Endothelial cell of umbilical vein (primary cell): ENCODE measurements around the gene AURKB. TPM values are rescaled to one million over a fixed set of nuclear protein-coding genes. Genes with fewer than 3 reads are reported as not detected.

Source experiments
- BruUV-seq: library from RNA; stranded (reverse); fragments of 400-500 nt; replicated peaks from 2 replicates; lab custom pipeline; 2021; lab: Mats Ljungman, UMichigan
- CTCF ChIA-PET: fragments of 300-600, 350-600 bp; sonication (Branson Sonifier 250); formaldehyde crosslinking; loops from one replicate; lab custom pipeline; 2021; ENCODE audit warnings: antibody characterized with exemption, inconsistent platforms; lab: Charles Lee
- POLR2A ChIA-PET: fragments of 300-600, 350-600 bp; sonication (Branson Sonifier 250); formaldehyde crosslinking; loops from one replicate; lab custom pipeline; 2021; ENCODE audit warnings: antibody characterized with exemption, inconsistent platforms; lab: Charles Lee
- DNase-seq: peaks from one replicate; pipeline ENCODE4 v3.0.0-alpha.2; 2011; ENCODE audit warnings: low read depth, low spot score
- FAIRE-seq: peaks from 2 replicates; lab custom pipeline; 2011; peaks lifted over from hg19 to GRCh38; lab: Jason Lieb, UNC
- H2AFZ ChIP-seq: 2 replicates; pipeline ENCODE4 v1.6.0; 2012; ENCODE audit warnings: low read depth, low read length, control low read depth, inconsistent platforms
- H3K27ac ChIP-seq: 2 replicates; pipeline ENCODE4 v1.5.1; 2011; ENCODE audit warnings: low read depth, mild to moderate bottlenecking, control low read depth, low read length, moderate library complexity; ENCODE audit not compliant: insufficient read depth
- H3K27me3 ChIP-seq, 2 experiments: 2 replicates each; pipeline versions ENCODE4 v1.6.0 to v1.6.1; 2011; ENCODE audit warnings: low read length in 2 of 2, mixed read lengths in 1 of 2; ENCODE audit not compliant: control insufficient read depth in 2 of 2, insufficient read depth in 2 of 2
- H3K36me3 ChIP-seq, 2 experiments: 2 replicates in 1 of 2; 3 replicates in 1 of 2; pipeline ENCODE4 v1.5.1; 2011; ENCODE audit warnings: low read length in 2 of 2, mild to moderate bottlenecking in 1 of 2, moderate library complexity in 1 of 2; ENCODE audit not compliant: control insufficient read depth in 2 of 2, insufficient read depth in 2 of 2; ENCODE audit errors: extremely low read depth in 1 of 2
- H3K4me1 ChIP-seq: 3 replicates; pipeline ENCODE4 v1.5.1; 2011; ENCODE audit warnings: mild to moderate bottlenecking, low read length; ENCODE audit not compliant: control insufficient read depth, insufficient read depth; ENCODE audit errors: extremely low read depth
- H3K4me2 ChIP-seq: 2 replicates; pipeline ENCODE4 v1.6.1; 2011; ENCODE audit warnings: low read length, control low read depth, mixed read lengths; ENCODE audit not compliant: insufficient read depth
- H3K4me3 ChIP-seq, 3 experiments: fragments of 200-600 bp in 1 of 3; sonication (generic), shearing (Covaris generic) in 1 of 3; replicated peaks in 1 of 3; 2 replicates each; pipeline ENCODE4 v1.5.1; 2011 to 2016; ENCODE audit warnings: control low read depth in 3 of 3, low read length in 3 of 3, mild to moderate bottlenecking in 2 of 3, inconsistent platforms in 1 of 3, low read depth in 1 of 3, moderate library complexity in 1 of 3; ENCODE audit not compliant: insufficient read depth in 1 of 3
- H3K79me2 ChIP-seq: 2 replicates; pipeline ENCODE4 v1.6.0; 2012; ENCODE audit warnings: low read length, inconsistent platforms; ENCODE audit not compliant: control insufficient read depth, insufficient read depth
- H3K9ac ChIP-seq: replicated peaks from 2 replicates; pipeline ENCODE3; 2011; ENCODE audit warnings: low read length, control low read depth; ENCODE audit not compliant: insufficient read depth; ENCODE audit errors: extremely low read depth
- H3K9me1 ChIP-seq: replicated peaks from 3 replicates; pipeline ENCODE4 v1.6.0; 2011; ENCODE audit warnings: mild to moderate bottlenecking, low read length; ENCODE audit not compliant: control insufficient read depth, insufficient read depth; ENCODE audit errors: extremely low read depth
- H3K9me3 ChIP-seq: replicated peaks from 2 replicates; pipeline ENCODE4 v1.5.1; 2012; ENCODE audit warnings: low read length, inconsistent platforms; ENCODE audit not compliant: control insufficient read depth, insufficient read depth
- H4K20me1 ChIP-seq: replicated peaks from 2 replicates; pipeline ENCODE3; 2011; ENCODE audit warnings: mild to moderate bottlenecking, low read length; ENCODE audit not compliant: control insufficient read depth, insufficient read depth; ENCODE audit errors: extremely low read depth
- EZH2 ChIP-seq: IDR thresholded peaks from 2 replicates; pipeline ENCODE4 v1.6.1; 2012; ENCODE audit warnings: borderline replicate concordance, low read depth, mild to moderate bottlenecking, moderate library complexity, low read length, inconsistent platforms; ENCODE audit not compliant: severe bottlenecking
- FOS ChIP-seq: IDR thresholded peaks from 2 replicates; pipeline ENCODE4 v1.6.1; 2011; ENCODE audit warnings: mild to moderate bottlenecking, low read length, moderate library complexity, borderline replicate concordance; ENCODE audit not compliant: insufficient read depth
- GATA2 ChIP-seq: IDR thresholded peaks from 2 replicates; pipeline ENCODE4 v1.7.0; 2011; ENCODE audit warnings: low read depth, mild to moderate bottlenecking, moderate library complexity, mixed read lengths, low read length; ENCODE audit not compliant: insufficient read length, insufficient read depth
- JUN ChIP-seq: IDR thresholded peaks from 2 replicates; pipeline ENCODE4 v1.6.1; 2011; ENCODE audit warnings: borderline replicate concordance, low read depth; ENCODE audit not compliant: insufficient read length, insufficient read depth
- MYC ChIP-seq: IDR thresholded peaks from one replicate; pipeline ENCODE4 v1.6.1; 2011; ENCODE audit warnings: mild to moderate bottlenecking, low read depth, low read length
- POLR2A ChIP-seq: IDR thresholded peaks from 2 replicates; pipeline ENCODE4 v1.6.1; 2012; ENCODE audit warnings: low read depth, mild to moderate bottlenecking, control low read depth, low read length
- POLR2AphosphoS5 ChIP-seq: IDR thresholded peaks from 2 replicates; pipeline ENCODE4 v1.6.1; 2012; ENCODE audit warnings: low read depth, mild to moderate bottlenecking, control low read depth, low read length, moderate library complexity; ENCODE audit not compliant: insufficient read depth
- dilution Hi-C: fragments of 300-500 bp; cut with MboI; formaldehyde crosslinking; loops from one replicate; pipeline ENCODE4 v1.15.0; 2019; ENCODE audit warnings: low sequenced_read_pairs; ENCODE audit not compliant: extremely low pct_ligation_motif_present
- intact Hi-C: fragments of 100-400 bp; cut with micrococcal nuclease; formaldehyde crosslinking; loops from one replicate; pipeline ENCODE4 v1.10.0; 2022
- polyA plus RNA-seq, 4 experiments: library from polyadenylated mRNA; depleted of rRNA in 3 of 4; stranded (reverse) in 3 of 4; unstranded in 1 of 4; fragments of >200 nt; gene quantifications; 2 replicates each; pipeline versions ENCODE4 v1.2.1 to v1.2.3, GENCODE V29; 2011 to 2012; ENCODE audit warnings: missing spikeins in 1 of 4
- total RNA-seq: library from RNA; stranded (reverse); gene quantifications from 2 replicates; pipeline ENCODE4 v1.2.3, GENCODE V29; 2021
- TF ChIP-seq, protein P1 (sequence below): IDR thresholded peaks from 2 replicates; pipeline ENCODE4 v1.6.1; 2011; ENCODE audit not compliant: insufficient read depth, insufficient read length
- TF ChIP-seq, protein P2 (sequence below), 2 donors: IDR thresholded peaks; 1 replicate in 1 of 2; 2 replicates in 1 of 2; pipeline ENCODE4 v1.5.1; 2011; ENCODE audit warnings: low read length in 2 of 2, mild to moderate bottlenecking in 2 of 2, moderate library complexity in 2 of 2, control low read depth in 1 of 2, inconsistent platforms in 1 of 2, low read depth in 1 of 2; ENCODE audit not compliant: insufficient read depth in 1 of 2; ENCODE audit errors: extremely low read depth in 1 of 2

The AURKB gene
- total and polyA plus RNA-seq, 2 donors (not counting 3 experiments of a cell fraction or from before 2014, with no cell fraction given) = 67.8 to 107 TPM

DNA sequence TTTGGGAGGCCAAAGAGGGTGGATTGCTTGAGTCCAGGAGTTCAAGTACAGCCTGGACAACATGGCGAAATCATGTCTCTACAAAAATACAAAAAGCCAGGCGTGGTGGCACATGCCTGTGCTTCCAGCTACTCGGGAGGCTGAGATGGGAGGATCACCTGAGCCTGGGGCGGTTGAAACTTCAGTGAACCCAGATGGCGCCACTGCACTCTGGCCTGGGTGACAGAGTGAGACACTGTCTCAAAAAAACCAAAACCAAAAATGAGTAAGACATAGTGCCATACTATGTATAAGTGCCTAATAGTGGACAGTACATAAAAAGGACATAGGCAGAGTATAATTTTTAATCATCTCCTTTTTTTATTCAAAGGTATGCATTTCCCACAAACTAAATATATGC is 33.5 kb upstream of the AURKB start:
- CTCF ChIA-PET = interaction anchor here (0.6 to 1.9 kb wide), 3 partner anchors 16 to 121 kb away, joined by 3 to 8 read pairs (median 5); no protein-coding TSS in a partner anchor
- intact Hi-C loops = no loop called here

More for the DNA sequence above, 33.5 kb upstream of the AURKB start:
- Histone ChIP-seq H3K79me2 (peaks cover 15% of the 10 kb centered on the region), H3K36me3 (peaks cover 0 to 2% of the 10 kb centered on the region in 2 experiments), H3K4me2 (no peak overlapping the region), H3K4me1 (peaks cover 2% of the 10 kb centered on the region), H3K27ac (no peak overlapping the region), H3K27me3 (no peaks in the 10 kb centered on the region), H3K9me1 (no peaks in the 10 kb centered on the region), H3K9ac (no peak overlapping the region), H3K4me3 (no peak overlapping the region), H4K20me1 (no peaks in the 10 kb centered on the region), H2AFZ (no peak overlapping the region), H3K9me3 (no peaks in the 10 kb centered on the region)
- dilution Hi-C loops = no loop called here
- DNase-seq (no peak), FAIRE-seq (no peak)
- POLR2A ChIA-PET = no interaction called here
- no peak for TF ChIP-seq EZH2
- TF ChIP-seq, protein P1, sequence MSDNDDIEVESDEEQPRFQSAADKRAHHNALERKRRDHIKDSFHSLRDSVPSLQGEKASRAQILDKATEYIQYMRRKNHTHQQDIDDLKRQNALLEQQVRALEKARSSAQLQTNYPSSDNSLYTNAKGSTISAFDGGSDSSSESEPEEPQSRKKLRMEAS = no peak
- TF ChIP-seq FOS = no peak
- no peak for TF ChIP-seq POLR2A
- TF ChIP-seq, protein P2, sequence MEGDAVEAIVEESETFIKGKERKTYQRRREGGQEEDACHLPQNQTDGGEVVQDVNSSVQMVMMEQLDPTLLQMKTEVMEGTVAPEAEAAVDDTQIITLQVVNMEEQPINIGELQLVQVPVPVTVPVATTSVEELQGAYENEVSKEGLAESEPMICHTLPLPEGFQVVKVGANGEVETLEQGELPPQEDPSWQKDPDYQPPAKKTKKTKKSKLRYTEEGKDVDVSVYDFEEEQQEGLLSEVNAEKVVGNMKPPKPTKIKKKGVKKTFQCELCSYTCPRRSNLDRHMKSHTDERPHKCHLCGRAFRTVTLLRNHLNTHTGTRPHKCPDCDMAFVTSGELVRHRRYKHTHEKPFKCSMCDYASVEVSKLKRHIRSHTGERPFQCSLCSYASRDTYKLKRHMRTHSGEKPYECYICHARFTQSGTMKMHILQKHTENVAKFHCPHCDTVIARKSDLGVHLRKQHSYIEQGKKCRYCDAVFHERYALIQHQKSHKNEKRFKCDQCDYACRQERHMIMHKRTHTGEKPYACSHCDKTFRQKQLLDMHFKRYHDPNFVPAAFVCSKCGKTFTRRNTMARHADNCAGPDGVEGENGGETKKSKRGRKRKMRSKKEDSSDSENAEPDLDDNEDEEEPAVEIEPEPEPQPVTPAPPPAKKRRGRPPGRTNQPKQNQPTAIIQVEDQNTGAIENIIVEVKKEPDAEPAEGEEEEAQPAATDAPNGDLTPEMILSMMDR (IDR thresholded peaks at IDR 0.05; ENCODE audit: extremely low read depth in 1 of 2, insufficient read depth in 1 of 2, low read depth in 1 of 2, low read length in 2 of 2) = no peak
- TF ChIP-seq JUN = no peak
- no peak for TF ChIP-seq POLR2AphosphoS5
- no peak for TF ChIP-seq MYC
- no peak for TF ChIP-seq GATA2
- BruUV-seq = no TSS peak
